K562 (cell line): ENCODE data around the gene HNRNPF. TPM values are rescaled to one million over a fixed set of nuclear protein-coding genes. Genes with fewer than 3 reads are reported as not detected.

Experiments used
- DPF2 ChIP-seq: fragments of 450-650 bp; IDR thresholded peaks from 2 replicates; pipeline ENCODE4 v1.6.1; 2016
- NR2C2 ChIP-seq, 2 experiments: fragments of 200-800 bp in 1 of 2; sonication (Bioruptor generic) in 1 of 2; sonication (generic) in 1 of 2; formaldehyde crosslinking in 1 of 2; IDR thresholded peaks; 2 replicates each; pipeline versions ENCODE4 v1.6.1 to v1.8.0; 2016 to 2022; ENCODE audit warnings: mild to moderate bottlenecking in 1 of 2, missing compliant biosample characterization in 1 of 2, missing genetic modification characterization in 1 of 2, missing genetic modification reagents in 1 of 2
- OTX1 ChIP-seq: fragments of 450-650 bp; formaldehyde crosslinking; IDR thresholded peaks from 2 replicates; pipeline ENCODE4 v1.4.0; 2022; ENCODE audit warnings: mild to moderate bottlenecking
- PHB ChIP-seq: fragments of 250-450 bp; sonication (Bioruptor Pico); IDR thresholded peaks from 2 replicates; pipeline ENCODE4 v1.5.0; 2021
- PRMT5 ChIP-seq: sonication (generic); formaldehyde crosslinking; IDR thresholded peaks from 2 replicates; pipeline ENCODE4 v1.5.0; 2020; ENCODE audit warnings: missing genetic modification reagents
- PRPF4 ChIP-seq: fragments of 200-400 bp; formaldehyde crosslinking; IDR thresholded peaks from one replicate; pipeline ENCODE4 v1.6.1; 2017; ENCODE audit warnings: low read length, low read depth, mild to moderate bottlenecking; ENCODE audit not compliant: insufficient read depth, poor library complexity, severe bottlenecking
- RAD51 ChIP-seq: fragments of 450-650 bp; IDR thresholded peaks from 2 replicates; pipeline ENCODE4 v1.7.1; 2016; ENCODE audit warnings: low read depth, mild to moderate bottlenecking, borderline replicate concordance
- ZNF175 ChIP-seq: fragments of 200-800 bp; sonication (Bioruptor generic); IDR thresholded peaks from 2 replicates; pipeline ENCODE4 v1.6.1; 2016; ENCODE audit warnings: low read depth, mild to moderate bottlenecking, missing genetic modification characterization, missing compliant biosample characterization
- polyA plus RNA-seq, 8 experiments: library from polyadenylated mRNA; depleted of rRNA in 4 of 8; stranded (reverse) in 5 of 8; unstranded in 3 of 8; fragments of >200 nt; fragmentation: Nextera tagmentation in 2 of 8; fragmentation: Illumina TruSeq in 1 of 8; extraction: Ambion mirVana in 2 of 8; extraction: Trizol in 1 of 8; gene quantifications; 2 replicates each; pipeline versions ENCODE4 v1.2.1 to v1.2.3, GENCODE V29; 2011 to 2014; ENCODE audit warnings: inconsistent platforms in 1 of 8, missing spikeins in 1 of 8
- total RNA-seq, 7 experiments: library from RNA; depleted of rRNA in 6 of 7; stranded (reverse); fragments of >200 nt in 6 of 7; fragmentation: Illumina TruSeq in 2 of 7; extraction: Trizol in 2 of 7; gene quantifications; 2 replicates each; pipeline versions ENCODE4 v1.2.1 to v1.2.3, GENCODE V29; 2011 to 2021; ENCODE audit warnings: low replicate concordance in 1 of 7
- TF ChIP-seq, protein P1 (sequence below): fragments of 450-650 bp; formaldehyde crosslinking; IDR thresholded peaks from 2 replicates; pipeline ENCODE4 v1.4.0; 2022; ENCODE audit warnings: missing genetic modification characterization
- TF ChIP-seq, protein P2 (sequence below): fragments of 250-450 bp; sonication (Bioruptor Pico); IDR thresholded peaks from 2 replicates; pipeline ENCODE4 v1.8.0; 2021; ENCODE audit warnings: borderline replicate concordance, mild to moderate bottlenecking, moderate library complexity; ENCODE audit not compliant: poor library complexity, severe bottlenecking
- TF ChIP-seq, protein P3 (sequence below): fragments of 150-350 bp; IDR thresholded peaks from 2 replicates; pipeline ENCODE4 v1.6.1; 2014; ENCODE audit warnings: low read depth, mild to moderate bottlenecking, low read length, borderline replicate concordance
- TF ChIP-seq, protein P4 (sequence below): fragments of 250-450 bp; sonication (Bioruptor Pico); IDR thresholded peaks from 2 replicates; pipeline ENCODE4 v1.8.0; 2022; ENCODE audit warnings: inconsistent platforms, mild to moderate bottlenecking, moderate library complexity, borderline replicate concordance
- TF ChIP-seq, protein P5 (sequence below): sonication (generic); formaldehyde crosslinking; IDR thresholded peaks from 2 replicates; pipeline ENCODE4 v1.8.0; 2022; ENCODE audit warnings: missing genetic modification reagents, mild to moderate bottlenecking, borderline replicate concordance
- TF ChIP-seq, protein P6 (sequence below), 2 experiments: fragments of 450-650 bp; IDR thresholded peaks; 2 replicates each; pipeline ENCODE4 v1.6.1; 2018; ENCODE audit warnings: mild to moderate bottlenecking in 2 of 2, low read depth in 1 of 2; ENCODE audit not compliant: partially characterized antibody in 2 of 2

The HNRNPF gene
- total and polyA plus RNA-seq, 9 of the 15 experiments (the other 6 are each of a cell fraction or from before 2014, with no cell fraction given): 192 to 489 (median 416) TPM

DNA sequence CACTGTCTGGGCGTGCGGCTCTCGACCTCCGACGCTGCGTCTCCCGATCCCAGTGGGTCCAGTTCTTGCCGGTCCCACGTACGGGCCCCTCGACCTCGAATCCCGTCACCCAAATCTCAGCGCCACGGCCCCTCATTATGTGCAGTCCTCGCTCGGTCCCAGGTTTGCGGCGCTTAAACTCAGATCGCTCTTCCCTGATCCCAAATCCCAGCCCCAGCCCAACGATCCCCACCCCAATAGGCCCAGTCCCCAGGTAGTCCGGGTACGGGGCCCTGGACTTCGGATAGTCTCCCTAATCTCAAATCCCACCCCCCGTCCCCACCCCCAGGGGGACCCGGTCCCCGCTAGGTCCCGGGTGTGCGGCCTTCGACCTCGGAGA is 666 bp downstream of the HNRNPF start (continued):
- TF ChIP-seq PRPF4 (peak; percentile 36), OTX1 (CRISPR knock-in tag) (no peak), DPF2 (no peak), NR2C2 (CRISPR knock-in tag; IDR thresholded peaks at IDR 0.05) (0 out of 2 replicates have a peak, but pooled peaks have one; percentile 2), NR2C2 (tag; IDR thresholded peaks at IDR 0.05) (no peak), ZNF175 (0 out of 2 replicates have a peak, but pooled peaks have one; percentile 4), RAD51 (no peak), PHB (no peak), PRMT5 (CRISPR knock-in tag) (no peak)
- TF ChIP-seq, protein P1, sequence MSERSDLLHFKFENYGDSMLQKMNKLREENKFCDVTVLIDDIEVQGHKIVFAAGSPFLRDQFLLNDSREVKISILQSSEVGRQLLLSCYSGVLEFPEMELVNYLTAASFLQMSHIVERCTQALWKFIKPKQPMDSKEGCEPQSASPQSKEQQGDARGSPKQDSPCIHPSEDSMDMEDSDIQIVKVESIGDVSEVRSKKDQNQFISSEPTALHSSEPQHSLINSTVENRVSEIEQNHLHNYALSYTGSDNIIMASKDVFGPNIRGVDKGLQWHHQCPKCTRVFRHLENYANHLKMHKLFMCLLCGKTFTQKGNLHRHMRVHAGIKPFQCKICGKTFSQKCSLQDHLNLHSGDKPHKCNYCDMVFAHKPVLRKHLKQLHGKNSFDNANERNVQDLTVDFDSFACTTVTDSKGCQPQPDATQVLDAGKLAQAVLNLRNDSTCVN (CRISPR knock-in tag): no peak
- TF ChIP-seq, protein P2, sequence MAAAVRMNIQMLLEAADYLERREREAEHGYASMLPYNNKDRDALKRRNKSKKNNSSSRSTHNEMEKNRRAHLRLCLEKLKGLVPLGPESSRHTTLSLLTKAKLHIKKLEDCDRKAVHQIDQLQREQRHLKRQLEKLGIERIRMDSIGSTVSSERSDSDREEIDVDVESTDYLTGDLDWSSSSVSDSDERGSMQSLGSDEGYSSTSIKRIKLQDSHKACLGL (CRISPR knock-in tag): no peak
- TF ChIP-seq, protein P3, sequence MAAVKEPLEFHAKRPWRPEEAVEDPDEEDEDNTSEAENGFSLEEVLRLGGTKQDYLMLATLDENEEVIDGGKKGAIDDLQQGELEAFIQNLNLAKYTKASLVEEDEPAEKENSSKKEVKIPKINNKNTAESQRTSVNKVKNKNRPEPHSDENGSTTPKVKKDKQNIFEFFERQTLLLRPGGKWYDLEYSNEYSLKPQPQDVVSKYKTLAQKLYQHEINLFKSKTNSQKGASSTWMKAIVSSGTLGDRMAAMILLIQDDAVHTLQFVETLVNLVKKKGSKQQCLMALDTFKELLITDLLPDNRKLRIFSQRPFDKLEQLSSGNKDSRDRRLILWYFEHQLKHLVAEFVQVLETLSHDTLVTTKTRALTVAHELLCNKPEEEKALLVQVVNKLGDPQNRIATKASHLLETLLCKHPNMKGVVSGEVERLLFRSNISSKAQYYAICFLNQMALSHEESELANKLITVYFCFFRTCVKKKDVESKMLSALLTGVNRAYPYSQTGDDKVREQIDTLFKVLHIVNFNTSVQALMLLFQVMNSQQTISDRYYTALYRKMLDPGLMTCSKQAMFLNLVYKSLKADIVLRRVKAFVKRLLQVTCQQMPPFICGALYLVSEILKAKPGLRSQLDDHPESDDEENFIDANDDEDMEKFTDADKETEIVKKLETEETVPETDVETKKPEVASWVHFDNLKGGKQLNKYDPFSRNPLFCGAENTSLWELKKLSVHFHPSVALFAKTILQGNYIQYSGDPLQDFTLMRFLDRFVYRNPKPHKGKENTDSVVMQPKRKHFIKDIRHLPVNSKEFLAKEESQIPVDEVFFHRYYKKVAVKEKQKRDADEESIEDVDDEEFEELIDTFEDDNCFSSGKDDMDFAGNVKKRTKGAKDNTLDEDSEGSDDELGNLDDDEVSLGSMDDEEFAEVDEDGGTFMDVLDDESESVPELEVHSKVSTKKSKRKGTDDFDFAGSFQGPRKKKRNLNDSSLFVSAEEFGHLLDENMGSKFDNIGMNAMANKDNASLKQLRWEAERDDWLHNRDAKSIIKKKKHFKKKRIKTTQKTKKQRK: no peak
- TF ChIP-seq, protein P4, sequence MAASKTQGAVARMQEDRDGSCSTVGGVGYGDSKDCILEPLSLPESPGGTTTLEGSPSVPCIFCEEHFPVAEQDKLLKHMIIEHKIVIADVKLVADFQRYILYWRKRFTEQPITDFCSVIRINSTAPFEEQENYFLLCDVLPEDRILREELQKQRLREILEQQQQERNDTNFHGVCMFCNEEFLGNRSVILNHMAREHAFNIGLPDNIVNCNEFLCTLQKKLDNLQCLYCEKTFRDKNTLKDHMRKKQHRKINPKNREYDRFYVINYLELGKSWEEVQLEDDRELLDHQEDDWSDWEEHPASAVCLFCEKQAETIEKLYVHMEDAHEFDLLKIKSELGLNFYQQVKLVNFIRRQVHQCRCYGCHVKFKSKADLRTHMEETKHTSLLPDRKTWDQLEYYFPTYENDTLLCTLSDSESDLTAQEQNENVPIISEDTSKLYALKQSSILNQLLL (CRISPR knock-in tag): no peak
- TF ChIP-seq, protein P5, sequence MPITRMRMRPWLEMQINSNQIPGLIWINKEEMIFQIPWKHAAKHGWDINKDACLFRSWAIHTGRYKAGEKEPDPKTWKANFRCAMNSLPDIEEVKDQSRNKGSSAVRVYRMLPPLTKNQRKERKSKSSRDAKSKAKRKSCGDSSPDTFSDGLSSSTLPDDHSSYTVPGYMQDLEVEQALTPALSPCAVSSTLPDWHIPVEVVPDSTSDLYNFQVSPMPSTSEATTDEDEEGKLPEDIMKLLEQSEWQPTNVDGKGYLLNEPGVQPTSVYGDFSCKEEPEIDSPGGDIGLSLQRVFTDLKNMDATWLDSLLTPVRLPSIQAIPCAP (CRISPR knock-in tag): no peak
- TF ChIP-seq, protein P6, sequence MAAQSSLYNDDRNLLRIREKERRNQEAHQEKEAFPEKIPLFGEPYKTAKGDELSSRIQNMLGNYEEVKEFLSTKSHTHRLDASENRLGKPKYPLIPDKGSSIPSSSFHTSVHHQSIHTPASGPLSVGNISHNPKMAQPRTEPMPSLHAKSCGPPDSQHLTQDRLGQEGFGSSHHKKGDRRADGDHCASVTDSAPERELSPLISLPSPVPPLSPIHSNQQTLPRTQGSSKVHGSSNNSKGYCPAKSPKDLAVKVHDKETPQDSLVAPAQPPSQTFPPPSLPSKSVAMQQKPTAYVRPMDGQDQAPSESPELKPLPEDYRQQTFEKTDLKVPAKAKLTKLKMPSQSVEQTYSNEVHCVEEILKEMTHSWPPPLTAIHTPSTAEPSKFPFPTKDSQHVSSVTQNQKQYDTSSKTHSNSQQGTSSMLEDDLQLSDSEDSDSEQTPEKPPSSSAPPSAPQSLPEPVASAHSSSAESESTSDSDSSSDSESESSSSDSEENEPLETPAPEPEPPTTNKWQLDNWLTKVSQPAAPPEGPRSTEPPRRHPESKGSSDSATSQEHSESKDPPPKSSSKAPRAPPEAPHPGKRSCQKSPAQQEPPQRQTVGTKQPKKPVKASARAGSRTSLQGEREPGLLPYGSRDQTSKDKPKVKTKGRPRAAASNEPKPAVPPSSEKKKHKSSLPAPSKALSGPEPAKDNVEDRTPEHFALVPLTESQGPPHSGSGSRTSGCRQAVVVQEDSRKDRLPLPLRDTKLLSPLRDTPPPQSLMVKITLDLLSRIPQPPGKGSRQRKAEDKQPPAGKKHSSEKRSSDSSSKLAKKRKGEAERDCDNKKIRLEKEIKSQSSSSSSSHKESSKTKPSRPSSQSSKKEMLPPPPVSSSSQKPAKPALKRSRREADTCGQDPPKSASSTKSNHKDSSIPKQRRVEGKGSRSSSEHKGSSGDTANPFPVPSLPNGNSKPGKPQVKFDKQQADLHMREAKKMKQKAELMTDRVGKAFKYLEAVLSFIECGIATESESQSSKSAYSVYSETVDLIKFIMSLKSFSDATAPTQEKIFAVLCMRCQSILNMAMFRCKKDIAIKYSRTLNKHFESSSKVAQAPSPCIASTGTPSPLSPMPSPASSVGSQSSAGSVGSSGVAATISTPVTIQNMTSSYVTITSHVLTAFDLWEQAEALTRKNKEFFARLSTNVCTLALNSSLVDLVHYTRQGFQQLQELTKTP (IDR thresholded peaks at IDR 0.05; ENCODE audit: low read depth in 1 of 2, partially characterized antibody in 2 of 2): no peak
